ENCODE measurements around the gene RNF17.
"Not testable (repeated sequence)": the region's sequence is repeated elsewhere in the genome, so short reads cannot be mapped to it uniquely, and the experiment has no call there.

Gene RNF17, protein sequence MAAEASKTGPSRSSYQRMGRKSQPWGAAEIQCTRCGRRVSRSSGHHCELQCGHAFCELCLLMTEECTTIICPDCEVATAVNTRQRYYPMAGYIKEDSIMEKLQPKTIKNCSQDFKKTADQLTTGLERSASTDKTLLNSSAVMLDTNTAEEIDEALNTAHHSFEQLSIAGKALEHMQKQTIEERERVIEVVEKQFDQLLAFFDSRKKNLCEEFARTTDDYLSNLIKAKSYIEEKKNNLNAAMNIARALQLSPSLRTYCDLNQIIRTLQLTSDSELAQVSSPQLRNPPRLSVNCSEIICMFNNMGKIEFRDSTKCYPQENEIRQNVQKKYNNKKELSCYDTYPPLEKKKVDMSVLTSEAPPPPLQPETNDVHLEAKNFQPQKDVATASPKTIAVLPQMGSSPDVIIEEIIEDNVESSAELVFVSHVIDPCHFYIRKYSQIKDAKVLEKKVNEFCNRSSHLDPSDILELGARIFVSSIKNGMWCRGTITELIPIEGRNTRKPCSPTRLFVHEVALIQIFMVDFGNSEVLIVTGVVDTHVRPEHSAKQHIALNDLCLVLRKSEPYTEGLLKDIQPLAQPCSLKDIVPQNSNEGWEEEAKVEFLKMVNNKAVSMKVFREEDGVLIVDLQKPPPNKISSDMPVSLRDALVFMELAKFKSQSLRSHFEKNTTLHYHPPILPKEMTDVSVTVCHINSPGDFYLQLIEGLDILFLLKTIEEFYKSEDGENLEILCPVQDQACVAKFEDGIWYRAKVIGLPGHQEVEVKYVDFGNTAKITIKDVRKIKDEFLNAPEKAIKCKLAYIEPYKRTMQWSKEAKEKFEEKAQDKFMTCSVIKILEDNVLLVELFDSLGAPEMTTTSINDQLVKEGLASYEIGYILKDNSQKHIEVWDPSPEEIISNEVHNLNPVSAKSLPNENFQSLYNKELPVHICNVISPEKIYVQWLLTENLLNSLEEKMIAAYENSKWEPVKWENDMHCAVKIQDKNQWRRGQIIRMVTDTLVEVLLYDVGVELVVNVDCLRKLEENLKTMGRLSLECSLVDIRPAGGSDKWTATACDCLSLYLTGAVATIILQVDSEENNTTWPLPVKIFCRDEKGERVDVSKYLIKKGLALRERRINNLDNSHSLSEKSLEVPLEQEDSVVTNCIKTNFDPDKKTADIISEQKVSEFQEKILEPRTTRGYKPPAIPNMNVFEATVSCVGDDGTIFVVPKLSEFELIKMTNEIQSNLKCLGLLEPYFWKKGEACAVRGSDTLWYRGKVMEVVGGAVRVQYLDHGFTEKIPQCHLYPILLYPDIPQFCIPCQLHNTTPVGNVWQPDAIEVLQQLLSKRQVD (N-terminal part only)

DNA sequence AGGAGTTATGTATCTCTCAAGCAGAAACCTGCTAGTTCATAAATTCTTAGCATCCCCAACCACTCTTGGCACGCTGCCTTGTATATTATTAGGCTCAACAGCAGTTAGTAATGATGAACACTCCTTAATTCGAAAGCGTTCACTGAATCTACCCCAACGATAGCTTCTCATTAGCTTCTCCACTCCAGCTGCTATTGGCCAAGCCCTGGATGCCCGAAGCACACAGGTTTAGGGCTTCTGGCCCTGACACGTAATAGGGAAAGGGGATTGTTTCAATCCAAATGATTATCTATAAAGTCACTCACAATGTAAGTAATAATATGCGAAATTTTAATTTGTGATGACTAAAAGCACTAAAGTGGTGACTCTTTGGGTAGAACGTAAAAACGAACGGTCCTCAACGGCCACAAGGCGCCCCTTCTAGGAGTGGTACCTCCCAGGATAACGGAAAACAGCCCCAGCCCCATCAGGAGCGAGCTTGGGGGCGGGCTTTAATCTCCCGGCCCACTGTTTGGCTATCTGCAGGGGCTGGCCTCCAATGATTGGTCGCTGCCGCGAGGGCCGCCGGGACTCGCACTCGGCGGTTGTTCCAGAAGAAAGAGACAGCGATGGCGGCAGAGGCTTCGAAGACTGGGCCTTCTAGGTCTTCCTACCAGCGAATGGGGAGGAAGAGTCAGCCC is at the start of gene RNF17:
RNF17 (plus strand) TSS at position 574 of the 680 bp plus-strand sequence; CDS start at position 609, 35 bp downstream.
- Histone ChIP-seq H3K4me3 (ENCODE audit: low read length) (no peak within 1 kb of the TSS), H3K36me3 (ENCODE audit: insufficient read depth, low read length) (no peaks in the 10 kb centered on the region), H2AFZ (ENCODE audit: low read depth, low read length) (no peak within 1 kb of the TSS), H3K9me3 (ENCODE audit: low read length) (no peaks in the 10 kb centered on the region), H3K4me1 (ENCODE audit: insufficient read depth, low read length) (no peaks in the 10 kb centered on the region), H3K27me3 (ENCODE audit: insufficient read depth, low read length) (peaks cover 2% of the 10 kb centered on the region)

DNA sequence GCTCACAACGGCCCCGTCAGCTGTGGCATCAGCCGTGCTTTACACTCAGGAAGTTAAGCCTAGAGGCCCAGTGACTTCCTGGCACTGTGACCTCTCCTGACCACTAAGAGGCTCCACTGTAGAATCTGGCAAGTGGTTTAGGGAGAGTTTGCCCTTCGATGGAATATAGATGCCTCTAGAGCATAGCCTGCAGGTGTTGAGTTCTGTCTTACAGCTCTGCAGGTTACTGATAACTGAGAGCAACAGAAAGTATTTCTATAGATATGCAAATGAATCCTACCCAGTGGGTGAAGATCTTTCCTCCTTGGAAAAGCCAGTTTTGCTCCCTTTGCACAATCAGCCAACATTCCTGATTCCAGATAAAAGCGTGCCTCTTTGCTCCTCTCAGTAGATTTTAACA is 48.0 kb upstream of the RNF17 start:
- Histone ChIP-seq H3K4me3 (ENCODE audit: low read length) (no peak overlapping the region), H2AFZ (ENCODE audit: low read depth, low read length) (no peak overlapping the region), H3K4me1 (ENCODE audit: insufficient read depth, low read length) (no peaks in the 10 kb centered on the region), H3K27me3 (ENCODE audit: insufficient read depth, low read length) (no peaks in the 10 kb centered on the region), H3K9me3 (ENCODE audit: low read length) (no peaks in the 10 kb centered on the region), H3K36me3 (ENCODE audit: insufficient read depth, low read length) (no peaks in the 10 kb centered on the region)

DNA sequence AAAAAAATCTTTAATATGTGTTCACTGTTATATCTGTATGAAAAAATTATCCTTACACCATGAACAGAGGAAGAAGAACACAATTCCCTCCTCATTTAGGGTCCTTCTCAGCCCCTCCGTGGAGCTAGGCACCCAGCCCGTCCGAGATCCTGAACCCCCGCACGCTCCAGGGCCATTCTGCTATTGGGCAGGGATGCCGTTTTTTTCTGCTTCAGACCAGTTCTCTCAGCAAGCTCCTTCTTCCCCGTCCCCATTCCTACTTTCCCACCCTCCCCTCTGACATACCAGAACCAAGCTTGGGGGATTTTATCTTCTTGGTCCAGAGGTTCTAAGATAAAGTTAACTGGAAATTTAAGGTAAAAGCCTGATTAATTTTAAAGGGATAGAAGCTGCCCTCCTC is 47.5 kb upstream of the RNF17 start:
- no peaks in the 10 kb centered on the region for H3K36me3 ChIP-seq (ENCODE audit: insufficient read depth, low read length)
- H3K27me3 ChIP-seq (ENCODE audit: insufficient read depth, low read length), result no peaks in the 10 kb centered on the region
- no peaks in the 10 kb centered on the region for H3K4me1 ChIP-seq (ENCODE audit: insufficient read depth, low read length)
- H3K4me3 ChIP-seq (ENCODE audit: low read length), result no peak overlapping the region
- no peak overlapping the region for H2AFZ ChIP-seq (ENCODE audit: low read depth, low read length)
- no peaks in the 10 kb centered on the region for H3K9me3 ChIP-seq (ENCODE audit: low read length)

DNA sequence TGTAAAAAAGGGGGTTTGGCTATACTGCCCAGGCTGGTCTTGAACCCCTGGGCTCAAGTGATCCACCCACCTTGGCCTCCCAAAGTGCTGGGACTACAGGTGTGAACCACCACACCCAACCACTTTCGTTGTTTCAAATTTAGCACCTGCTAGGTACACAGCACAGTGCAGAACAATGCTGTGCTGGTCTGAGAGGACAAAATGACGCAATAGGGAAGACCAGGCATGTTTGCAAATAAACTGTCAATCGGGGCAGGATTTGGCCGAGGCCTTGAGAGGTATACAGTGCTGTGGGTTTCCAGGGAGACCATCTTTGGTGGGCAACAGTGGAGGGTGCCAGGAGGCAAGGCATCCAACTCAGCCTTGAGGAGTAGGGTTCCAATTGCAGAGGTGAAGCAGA is 46.8 kb upstream of the RNF17 start:
- no peaks in the 10 kb centered on the region for H3K27me3 ChIP-seq (ENCODE audit: insufficient read depth, low read length)
- H3K4me3 ChIP-seq (ENCODE audit: low read length), result no peak overlapping the region
- no peaks in the 10 kb centered on the region for H3K36me3 ChIP-seq (ENCODE audit: insufficient read depth, low read length)
- H3K4me1 ChIP-seq (ENCODE audit: insufficient read depth, low read length), result no peaks in the 10 kb centered on the region
- H3K9me3 ChIP-seq (ENCODE audit: low read length), result no peaks in the 10 kb centered on the region
- H2AFZ ChIP-seq (ENCODE audit: low read depth, low read length), result no peak overlapping the region

DNA sequence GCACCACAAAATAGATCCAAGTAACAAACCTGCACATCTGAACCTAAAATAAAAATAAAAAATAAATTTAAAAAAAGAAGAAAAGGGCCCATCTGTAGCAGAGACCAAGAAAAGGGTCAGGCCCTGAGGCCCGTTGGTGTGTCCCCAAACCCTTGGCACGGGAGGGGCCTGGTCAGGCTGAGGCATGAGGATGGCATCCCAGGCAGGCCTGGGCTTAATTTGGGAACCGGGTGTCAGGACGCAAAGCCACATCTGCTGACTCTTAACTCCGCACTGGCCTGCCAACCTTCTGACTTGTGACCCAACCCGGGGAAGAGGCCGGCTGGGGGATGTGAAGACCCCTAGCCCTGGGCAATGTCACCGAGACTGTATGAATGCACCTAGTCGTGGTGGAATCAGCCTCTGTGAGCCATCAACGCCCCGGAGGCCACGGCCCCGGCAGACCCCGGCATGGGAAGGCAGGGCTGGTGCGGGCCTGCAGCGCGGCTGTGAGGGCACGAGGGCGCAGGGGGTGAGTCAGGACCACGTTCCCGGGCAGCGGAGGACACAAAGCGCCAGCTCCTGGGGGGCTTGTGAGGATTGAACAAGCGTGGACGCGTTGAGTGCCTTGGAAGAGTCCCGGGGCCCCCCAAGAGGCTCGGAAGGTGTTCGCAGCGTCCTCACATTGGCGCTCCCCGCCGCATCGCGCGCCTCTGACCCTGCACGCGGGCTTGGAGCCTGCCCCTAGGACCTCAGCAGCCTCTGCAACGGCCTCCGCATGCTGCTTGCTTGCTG is 45.6 kb upstream of the RNF17 start:
- H3K36me3 ChIP-seq (ENCODE audit: insufficient read depth, low read length), result no peaks in the 10 kb centered on the region
- no peak overlapping the region for H3K4me3 ChIP-seq (ENCODE audit: low read length)
- no peaks in the 10 kb centered on the region for H3K27me3 ChIP-seq (ENCODE audit: insufficient read depth, low read length)
- H2AFZ ChIP-seq (ENCODE audit: low read depth, low read length), result no peak overlapping the region
- H3K4me1 ChIP-seq (ENCODE audit: insufficient read depth, low read length), result no peaks in the 10 kb centered on the region
- H3K9me3 ChIP-seq (ENCODE audit: low read length), result no peaks in the 10 kb centered on the region

DNA sequence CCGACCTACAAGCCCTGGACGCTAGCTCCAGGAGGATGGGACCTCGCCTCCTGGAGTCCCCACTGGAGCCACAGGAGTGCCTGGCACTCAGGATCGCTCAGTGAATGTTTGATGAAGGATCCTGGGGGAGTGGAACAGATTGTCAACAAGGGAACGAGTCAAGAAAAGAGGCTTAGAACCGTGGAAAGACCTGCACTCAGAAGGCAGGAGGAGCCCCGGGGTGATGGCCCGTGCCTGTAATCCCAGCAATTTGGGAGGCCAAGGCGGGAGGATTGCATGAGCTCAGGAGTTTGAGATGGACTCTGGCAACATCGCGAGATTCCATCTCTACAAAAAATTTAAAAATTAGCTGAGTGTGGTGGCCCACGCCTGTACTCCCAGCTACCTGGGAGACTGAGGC is 44.8 kb upstream of the RNF17 start:
- Histone ChIP-seq H3K4me3 (ENCODE audit: low read length) (no peak overlapping the region), H2AFZ (ENCODE audit: low read depth, low read length) (no peak overlapping the region), H3K4me1 (ENCODE audit: insufficient read depth, low read length) (no peaks in the 10 kb centered on the region), H3K9me3 (ENCODE audit: low read length) (no peaks in the 10 kb centered on the region), H3K27me3 (ENCODE audit: insufficient read depth, low read length) (no peaks in the 10 kb centered on the region), H3K36me3 (ENCODE audit: insufficient read depth, low read length) (no peaks in the 10 kb centered on the region)

DNA sequence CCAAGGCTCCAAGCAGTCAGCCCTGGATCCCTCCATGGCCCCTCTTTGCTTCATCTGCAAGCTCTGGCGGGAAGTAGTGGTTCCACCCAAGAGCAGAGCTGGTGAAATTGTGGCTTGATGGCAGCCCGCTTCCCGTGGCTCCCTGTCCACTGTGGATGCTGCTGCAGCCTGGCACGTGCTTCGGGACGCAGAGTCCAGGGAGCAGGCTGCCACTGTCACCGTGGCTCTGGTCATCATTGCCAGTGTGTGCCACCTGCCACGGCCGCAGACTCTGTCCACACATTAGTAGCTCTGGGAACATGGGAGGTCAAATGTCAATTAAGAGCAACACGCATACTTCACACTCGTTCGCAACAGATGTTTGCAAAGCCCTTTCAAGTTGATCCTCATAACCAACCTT is 40.8 kb upstream of the RNF17 start:
- H3K4me3 ChIP-seq (ENCODE audit: low read length), result no peak overlapping the region
- H3K36me3 ChIP-seq (ENCODE audit: insufficient read depth, low read length), result no peaks in the 10 kb centered on the region
- no peak overlapping the region for H2AFZ ChIP-seq (ENCODE audit: low read depth, low read length)
- no peaks in the 10 kb centered on the region for H3K4me1 ChIP-seq (ENCODE audit: insufficient read depth, low read length)
- H3K9me3 ChIP-seq (ENCODE audit: low read length), result no peaks in the 10 kb centered on the region
- H3K27me3 ChIP-seq (ENCODE audit: insufficient read depth, low read length), result no peaks in the 10 kb centered on the region

DNA sequence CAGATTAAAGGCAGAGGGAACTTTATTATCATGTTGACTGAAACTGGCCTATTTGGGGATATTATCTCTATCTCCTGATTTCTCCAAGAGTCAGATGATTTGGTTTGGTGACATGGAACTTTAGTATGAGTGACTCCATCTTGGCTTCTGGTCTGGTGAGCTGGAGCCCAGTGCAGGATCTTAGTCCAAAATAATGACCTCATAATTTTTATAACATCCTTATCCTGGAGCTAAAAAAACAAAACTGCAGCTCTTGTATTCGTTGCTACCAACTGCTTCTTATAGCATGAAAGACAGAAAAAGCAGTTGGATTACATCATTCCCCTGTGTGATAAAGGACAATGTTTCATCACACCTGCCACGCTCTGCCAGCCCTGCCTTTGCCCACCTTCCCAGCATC is 39.3 kb upstream of the RNF17 start:
- Histone ChIP-seq H3K27me3 (ENCODE audit: insufficient read depth, low read length) (no peaks in the 10 kb centered on the region), H3K36me3 (ENCODE audit: insufficient read depth, low read length) (no peaks in the 10 kb centered on the region), H3K9me3 (ENCODE audit: low read length) (no peaks in the 10 kb centered on the region), H3K4me1 (ENCODE audit: insufficient read depth, low read length) (no peaks in the 10 kb centered on the region), H3K4me3 (ENCODE audit: low read length) (no peak overlapping the region), H2AFZ (ENCODE audit: low read depth, low read length) (no peak overlapping the region)

DNA sequence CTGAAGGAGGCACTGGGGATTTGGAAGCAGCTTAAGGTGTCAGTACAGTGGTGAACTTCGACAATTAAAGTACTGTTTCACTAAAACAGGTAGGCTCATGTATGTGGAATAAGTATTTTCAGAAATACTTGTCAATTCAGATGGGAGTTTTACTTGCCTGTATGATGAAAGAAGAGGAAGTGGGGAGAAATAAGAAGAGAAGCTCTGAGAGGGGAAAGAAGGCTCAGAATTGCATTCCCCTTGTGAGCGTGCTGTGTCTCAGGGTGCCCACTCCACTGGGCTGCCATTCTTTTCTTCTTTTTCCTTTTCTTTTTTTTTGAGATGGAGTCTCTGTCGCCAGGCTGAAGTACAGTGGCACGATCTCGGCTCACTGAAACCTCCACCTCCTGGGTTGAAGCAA is 38.6 kb upstream of the RNF17 start:
- H3K36me3 ChIP-seq (ENCODE audit: insufficient read depth, low read length), result no peaks in the 10 kb centered on the region
- H3K4me1 ChIP-seq (ENCODE audit: insufficient read depth, low read length), result no peaks in the 10 kb centered on the region
- no peaks in the 10 kb centered on the region for H3K9me3 ChIP-seq (ENCODE audit: low read length)
- H3K27me3 ChIP-seq (ENCODE audit: insufficient read depth, low read length), result no peaks in the 10 kb centered on the region
- no peak overlapping the region for H2AFZ ChIP-seq (ENCODE audit: low read depth, low read length)
- H3K4me3 ChIP-seq (ENCODE audit: low read length), result no peak overlapping the region

DNA sequence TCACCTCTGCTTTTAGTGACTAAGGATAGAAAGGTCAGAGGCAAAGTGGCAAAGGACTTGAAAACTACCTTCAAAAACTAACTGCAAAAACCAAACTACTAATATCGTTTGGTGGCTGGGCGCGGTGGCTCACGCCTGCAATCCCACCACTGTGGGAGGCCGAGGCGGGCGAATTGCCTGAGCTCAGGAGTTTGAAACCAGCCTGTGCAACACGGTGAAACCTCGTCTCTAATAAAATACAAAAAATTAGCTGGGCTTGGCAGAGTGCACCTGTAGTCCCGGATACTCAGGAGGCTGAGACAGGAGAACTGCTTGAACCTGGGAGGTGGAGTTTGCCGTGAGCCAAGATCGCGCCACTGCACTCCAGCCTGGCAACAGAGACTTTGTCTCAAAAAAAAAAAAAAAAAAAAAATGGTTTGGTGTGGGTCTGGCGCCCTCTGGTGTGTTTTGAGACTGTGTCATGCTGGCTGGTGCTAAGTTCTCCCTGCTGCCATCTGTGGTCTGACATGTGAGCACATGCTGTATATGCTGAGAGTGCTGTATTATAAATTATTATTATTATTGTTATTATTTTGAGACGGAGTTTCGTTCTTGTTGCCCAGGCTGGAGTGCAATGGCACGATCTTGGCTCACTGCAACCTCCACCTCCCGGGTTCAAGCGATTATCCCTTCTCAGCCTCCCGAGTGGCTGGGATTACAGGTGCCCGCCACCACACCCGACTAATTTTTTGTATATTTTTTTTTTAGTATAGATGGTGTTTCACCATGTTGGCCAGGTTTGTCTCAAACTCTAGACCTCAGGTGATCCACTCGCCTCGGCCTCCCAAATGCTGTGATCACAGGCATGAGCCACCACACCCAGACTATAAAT is 36.0 kb upstream of the RNF17 start:
- H3K36me3 ChIP-seq (ENCODE audit: insufficient read depth, low read length), result no peaks in the 10 kb centered on the region
- no peak overlapping the region for H3K4me3 ChIP-seq (ENCODE audit: low read length)
- no peak overlapping the region for H2AFZ ChIP-seq (ENCODE audit: low read depth, low read length)
- H3K27me3 ChIP-seq (ENCODE audit: insufficient read depth, low read length), result no peaks in the 10 kb centered on the region
- no peaks in the 10 kb centered on the region for H3K9me3 ChIP-seq (ENCODE audit: low read length)
- H3K4me1 ChIP-seq (ENCODE audit: insufficient read depth, low read length), result no peaks in the 10 kb centered on the region

DNA sequence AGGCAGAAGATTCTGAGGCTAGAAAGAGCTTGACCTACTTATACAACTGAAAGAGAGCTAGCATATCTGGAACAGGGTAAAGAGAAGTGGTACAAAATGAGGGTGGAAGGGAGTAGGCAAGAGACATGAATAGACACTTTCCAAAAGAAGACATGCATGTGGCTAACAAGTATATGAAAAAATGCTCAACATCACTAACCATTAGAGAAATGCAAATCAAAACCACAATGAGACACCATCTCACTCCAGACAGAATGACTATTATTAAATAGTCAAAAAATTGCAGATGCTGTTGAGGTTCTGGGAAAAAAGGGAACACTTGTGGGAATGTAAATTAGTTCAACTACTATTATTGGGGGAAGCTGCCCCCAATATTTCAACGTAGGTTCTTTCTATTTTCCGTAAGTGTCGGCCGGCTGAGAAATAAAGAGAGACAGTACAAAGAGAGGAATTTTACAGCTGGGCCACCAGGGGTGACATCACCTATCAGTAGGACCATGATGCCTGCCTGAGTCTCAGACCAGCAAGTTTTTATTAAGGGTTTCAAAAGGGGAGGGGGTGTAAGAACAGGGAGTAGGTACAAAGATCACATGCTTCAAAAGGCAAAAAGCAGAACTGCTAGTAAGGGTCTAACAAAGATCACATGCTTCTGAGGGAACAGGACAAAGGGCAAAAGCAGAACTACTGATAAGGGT is 32.9 kb upstream of the RNF17 start:
- not testable (repeated sequence) for H3K4me3 ChIP-seq (ENCODE audit: low read length); H3K36me3 ChIP-seq (ENCODE audit: insufficient read depth, low read length); H3K4me1 ChIP-seq (ENCODE audit: insufficient read depth, low read length); H3K9me3 ChIP-seq (ENCODE audit: low read length); H2AFZ ChIP-seq (ENCODE audit: low read depth, low read length); H3K27me3 ChIP-seq (ENCODE audit: insufficient read depth, low read length)
